Measurements from ENCODE around the gene TOMM20. TPM values are rescaled to one million over a fixed set of nuclear protein-coding genes. Genes with fewer than 3 reads are reported as not detected.
A peak's percentile ranks its signal among the peaks of the same experiment; 100 is the strongest.

The TOMM20 gene
- total RNA-seq, 1 experiment from 2014 or later = 72.6 TPM

DNA sequence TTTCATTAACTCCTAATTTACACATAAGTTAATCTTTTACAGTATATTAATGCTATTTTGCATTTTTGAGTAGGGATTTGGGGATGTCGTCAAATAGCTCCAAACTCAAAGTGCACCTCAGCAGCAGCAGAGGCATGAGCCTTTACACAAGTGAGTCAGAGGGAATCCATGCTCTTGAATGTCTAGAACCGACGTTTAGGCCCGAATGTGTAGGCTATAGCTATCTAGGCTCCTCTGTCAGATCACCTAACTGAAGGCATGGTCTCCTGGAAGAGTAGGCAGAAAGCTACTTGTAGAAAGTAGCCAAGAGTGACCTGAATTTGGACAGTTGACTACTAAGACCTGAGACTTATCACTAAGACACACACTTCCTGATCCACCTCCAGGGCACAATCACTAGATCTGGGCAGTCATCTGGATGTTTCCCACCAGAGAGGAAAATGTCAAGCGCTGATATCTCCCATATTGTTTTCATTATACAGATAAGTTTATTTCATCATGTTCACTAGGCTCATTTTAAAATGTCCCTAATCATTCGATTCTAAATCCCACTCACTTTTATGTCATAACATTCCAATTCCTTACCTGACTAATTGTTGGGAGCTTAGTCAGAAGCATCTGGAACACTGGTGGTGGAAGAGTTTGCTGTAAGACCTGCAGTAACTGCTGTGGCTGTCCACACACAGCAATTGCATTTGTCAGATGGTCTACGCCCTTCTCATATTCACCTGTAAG lies 15.3 kb downstream of the TOMM20 start:
- H3K4me3 ChIP-seq (ENCODE audit: low read depth, low read length, poor library complexity, severe bottlenecking) = no peak overlapping the region
- POLR2A ChIA-PET (ENCODE audit: low non-redundant PET) = no interaction called here
- no peaks in the 10 kb centered on the region for H3K4me1 ChIP-seq (ENCODE audit: insufficient read depth, low read length, poor library complexity, severe bottlenecking)
- BruUV-seq (replicated peaks) = no TSS peak
- no peak for DNase-seq (ENCODE audit: low spot score)
- TF ChIP-seq, protein P1, sequence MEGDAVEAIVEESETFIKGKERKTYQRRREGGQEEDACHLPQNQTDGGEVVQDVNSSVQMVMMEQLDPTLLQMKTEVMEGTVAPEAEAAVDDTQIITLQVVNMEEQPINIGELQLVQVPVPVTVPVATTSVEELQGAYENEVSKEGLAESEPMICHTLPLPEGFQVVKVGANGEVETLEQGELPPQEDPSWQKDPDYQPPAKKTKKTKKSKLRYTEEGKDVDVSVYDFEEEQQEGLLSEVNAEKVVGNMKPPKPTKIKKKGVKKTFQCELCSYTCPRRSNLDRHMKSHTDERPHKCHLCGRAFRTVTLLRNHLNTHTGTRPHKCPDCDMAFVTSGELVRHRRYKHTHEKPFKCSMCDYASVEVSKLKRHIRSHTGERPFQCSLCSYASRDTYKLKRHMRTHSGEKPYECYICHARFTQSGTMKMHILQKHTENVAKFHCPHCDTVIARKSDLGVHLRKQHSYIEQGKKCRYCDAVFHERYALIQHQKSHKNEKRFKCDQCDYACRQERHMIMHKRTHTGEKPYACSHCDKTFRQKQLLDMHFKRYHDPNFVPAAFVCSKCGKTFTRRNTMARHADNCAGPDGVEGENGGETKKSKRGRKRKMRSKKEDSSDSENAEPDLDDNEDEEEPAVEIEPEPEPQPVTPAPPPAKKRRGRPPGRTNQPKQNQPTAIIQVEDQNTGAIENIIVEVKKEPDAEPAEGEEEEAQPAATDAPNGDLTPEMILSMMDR (conservative IDR thresholded peaks at IDR 0.05; ENCODE audit: low read depth, low read length) = no peak
- TF ChIP-seq EZH2 (IDR thresholded peaks at IDR 0.05; ENCODE audit: borderline replicate concordance, low read depth, low read length, poor library complexity, severe bottlenecking) = no peak
- no peaks in the 10 kb centered on the region for H3K27me3 ChIP-seq (replicated peaks; ENCODE audit: insufficient read depth, low read depth, low read length, poor library complexity)
- CTCF ChIA-PET = no interaction called here
- intact Hi-C loops (cut with micrococcal nuclease; ENCODE audit: unreplicated experiment) = no loop called here
- peak overlapping the region; percentile 57 for H3K27ac ChIP-seq (ENCODE audit: low read depth, low read length, poor library complexity, severe bottlenecking)
- peaks cover 52% of the 10 kb centered on the region for H3K36me3 ChIP-seq (ENCODE audit: insufficient read depth, low read length, poor library complexity, severe bottlenecking)
- no peaks in the 10 kb centered on the region for H3K9me3 ChIP-seq (ENCODE audit: low read depth, low read length, poor library complexity, severe bottlenecking)

DNA sequence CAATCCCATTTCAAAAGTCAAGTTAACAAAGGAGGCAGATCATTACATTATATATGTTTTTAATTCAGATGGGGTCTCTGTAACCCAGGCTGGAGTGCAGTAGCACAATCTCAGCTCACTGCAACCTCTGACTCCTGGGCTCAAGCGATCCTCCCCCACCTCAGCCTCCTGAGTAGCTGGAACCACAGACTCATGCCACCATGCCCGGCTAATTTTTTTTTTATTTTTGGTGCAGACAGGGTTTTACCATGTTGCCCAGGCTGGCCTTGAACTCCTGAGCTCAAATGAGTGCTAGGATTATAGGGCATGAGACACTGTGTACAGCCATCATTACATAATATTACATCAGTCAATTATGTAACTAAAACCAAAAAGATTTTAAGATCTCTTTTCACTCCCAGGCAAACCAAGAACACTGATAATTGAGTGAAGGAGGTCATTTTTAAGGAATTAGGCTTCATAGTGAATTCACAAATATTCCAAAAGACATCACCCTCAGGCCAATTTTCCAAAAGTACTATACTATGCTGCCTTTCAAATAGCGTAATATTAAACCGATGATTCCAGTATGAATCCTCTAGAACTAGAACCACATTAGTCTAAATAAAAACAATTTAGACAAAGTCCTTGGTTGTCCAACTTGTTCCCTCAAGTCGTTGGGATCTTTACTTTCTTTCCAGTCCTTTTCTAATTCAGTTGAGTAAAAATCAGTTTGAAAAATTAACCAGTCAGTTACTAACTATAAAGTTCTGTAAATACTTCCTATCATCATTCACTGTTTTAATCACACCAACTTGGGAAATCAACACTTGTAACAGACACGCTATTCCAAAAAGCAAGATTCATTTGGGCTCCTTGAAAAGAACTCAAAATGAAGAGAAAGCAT lies 16.1 kb downstream of the TOMM20 start:
- ChIA-PET POLR2A (ENCODE audit: low non-redundant PET) (no interaction called here), CTCF (no interaction called here)
- H3K27me3 ChIP-seq (replicated peaks; ENCODE audit: insufficient read depth, low read depth, low read length, poor library complexity) = no peaks in the 10 kb centered on the region
- intact Hi-C loops (cut with micrococcal nuclease; ENCODE audit: unreplicated experiment) = no loop called here
- H3K36me3 ChIP-seq (ENCODE audit: insufficient read depth, low read length, poor library complexity, severe bottlenecking) = peaks cover 44% of the 10 kb centered on the region
- DNase-seq (ENCODE audit: low spot score) = no peak
- peak overlapping the region; percentile 57 for H3K27ac ChIP-seq (ENCODE audit: low read depth, low read length, poor library complexity, severe bottlenecking)
- no peak overlapping the region for H3K4me3 ChIP-seq (ENCODE audit: low read depth, low read length, poor library complexity, severe bottlenecking)
- TF ChIP-seq EZH2 (IDR thresholded peaks at IDR 0.05; ENCODE audit: borderline replicate concordance, low read depth, low read length, poor library complexity, severe bottlenecking) = no peak
- TF ChIP-seq, protein P1 (conservative IDR thresholded peaks at IDR 0.05; ENCODE audit: low read depth, low read length) = no peak
- no peaks in the 10 kb centered on the region for H3K9me3 ChIP-seq (ENCODE audit: low read depth, low read length, poor library complexity, severe bottlenecking)
- no peaks in the 10 kb centered on the region for H3K4me1 ChIP-seq (ENCODE audit: insufficient read depth, low read length, poor library complexity, severe bottlenecking)
- no TSS peak for BruUV-seq (replicated peaks)

DNA sequence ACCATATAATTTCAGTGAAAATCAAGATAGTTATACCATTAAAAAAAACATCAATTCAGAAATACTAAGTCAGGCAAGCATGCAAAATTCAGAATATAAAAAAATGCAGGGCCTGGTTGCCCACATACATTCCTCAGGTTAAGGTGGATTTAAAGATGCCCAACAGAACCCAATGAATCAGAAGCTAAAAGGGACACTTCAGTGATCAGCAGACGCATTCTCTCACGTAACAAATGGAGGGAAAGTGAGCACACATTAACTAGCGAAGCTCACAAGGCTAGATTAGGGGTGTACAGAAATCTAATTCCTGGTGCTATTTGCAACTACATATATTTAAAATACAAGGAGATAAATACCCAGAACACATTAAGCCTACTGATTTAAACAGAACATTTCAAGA lies 17.5 kb downstream of the TOMM20 start:
- BruUV-seq (replicated peaks) = no TSS peak
- no peak for TF ChIP-seq EZH2 (IDR thresholded peaks at IDR 0.05; ENCODE audit: borderline replicate concordance, low read depth, low read length, poor library complexity, severe bottlenecking)
- TF ChIP-seq, protein P1 (conservative IDR thresholded peaks at IDR 0.05; ENCODE audit: low read depth, low read length) = no peak
- H3K36me3 ChIP-seq (ENCODE audit: insufficient read depth, low read length, poor library complexity, severe bottlenecking) = peaks cover 41% of the 10 kb centered on the region
- H3K27me3 ChIP-seq (replicated peaks; ENCODE audit: insufficient read depth, low read depth, low read length, poor library complexity) = no peaks in the 10 kb centered on the region
- no peaks in the 10 kb centered on the region for H3K4me1 ChIP-seq (ENCODE audit: insufficient read depth, low read length, poor library complexity, severe bottlenecking)
- intact Hi-C loops (cut with micrococcal nuclease; ENCODE audit: unreplicated experiment) = no loop called here
- CTCF ChIA-PET = no interaction called here
- POLR2A ChIA-PET (ENCODE audit: low non-redundant PET) = no interaction called here
- no peaks in the 10 kb centered on the region for H3K9me3 ChIP-seq (ENCODE audit: low read depth, low read length, poor library complexity, severe bottlenecking)
- DNase-seq (ENCODE audit: low spot score) = no peak
- H3K27ac ChIP-seq (ENCODE audit: low read depth, low read length, poor library complexity, severe bottlenecking) = no peak overlapping the region
- no peak overlapping the region for H3K4me3 ChIP-seq (ENCODE audit: low read depth, low read length, poor library complexity, severe bottlenecking)

Data from A673 (cell line).